RPMI7951 (cell line): ENCODE data around the gene UNC45A. TPM values are rescaled to one million over a fixed set of nuclear protein-coding genes. Genes with fewer than 3 reads are reported as not detected.
"Not testable (repeated sequence)": the region's sequence is repeated elsewhere in the genome, so short reads cannot be mapped to it uniquely, and the experiment has no call there.

Source experiments
- DNase-seq: peaks from one replicate; pipeline ENCODE4 v3.0.0-alpha.2; 2012; ENCODE audit warnings: low read depth
- total RNA-seq: library from RNA; depleted of rRNA; stranded (reverse); fragments of >200 nt; shearing (Covaris generic); gene quantifications from 2 replicates; pipeline ENCODE4 v1.2.3, GENCODE V29; 2014

UNC45A gene
- total RNA-seq, 1 experiment from 2014 or later: 67.2 TPM

GRCh38 chr15:90918034-90918788 lies 16.9 kb upstream of the UNC45A start:
- DNase-seq: no peak

- DNase-seq: no peak
These were observed 16.2 kb upstream of the UNC45A start for GRCh38 chr15:90918835-90919234.

- no peak for DNase-seq
These were observed 13.2 kb upstream of the UNC45A start for GRCh38 chr15:90921887-90922286.

GRCh38 chr15:90922712-90923322 lies 12.3 kb upstream of the UNC45A start:
- DNase-seq: not testable (repeated sequence)

GRCh38 chr15:90924375-90924774 lies 10.7 kb upstream of the UNC45A start:
- no peak for DNase-seq

GRCh38 chr15:90926766-90927165 lies 8.3 kb upstream of the UNC45A start:
- DNase-seq: not testable (repeated sequence)

- DNase-seq: not testable (repeated sequence)
These were observed 7.0 kb upstream of the UNC45A start for GRCh38 chr15:90928106-90928505.

- DNase-seq: no peak
These were observed 5.7 kb upstream of the UNC45A start for GRCh38 chr15:90929246-90930019.

- DNase-seq: no peak
These were observed 4.1 kb upstream of the UNC45A start for GRCh38 chr15:90930861-90931574.

GRCh38 chr15:90931575-90931827 lies 3.6 kb upstream of the UNC45A start:
- DNase-seq: no peak

GRCh38 chr15:90931828-90932659 lies 3.0 kb upstream of the UNC45A start, which contains the start of gene HDDC3:
Gene HDDC3 (minus strand): TSS chr15:90932549. CDS start chr15:90932540, 9 bp downstream.
- peak; percentile 82 for DNase-seq

GRCh38 chr15:90932660-90932991 lies 2.5 kb upstream of the UNC45A start:
- DNase-seq: no peak

- DNase-seq: no peak
These were observed 1.8 kb upstream of the UNC45A start for GRCh38 chr15:90933301-90933700.

GRCh38 chr15:90934256-90934948 lies 683 bp upstream of the UNC45A start:
- peak; percentile 81 for DNase-seq

GRCh38 chr15:90936823-90937222 lies 1.7 kb downstream of the UNC45A start:
- no peak for DNase-seq

- no peak for DNase-seq
These were observed 3.2 kb downstream of the UNC45A start for GRCh38 chr15:90938261-90938660.

- no peak for DNase-seq
These were observed 4.7 kb downstream of the UNC45A start for GRCh38 chr15:90939756-90940155.

GRCh38 chr15:90941038-90941437 lies 6.0 kb downstream of the UNC45A start:
- DNase-seq: no peak

GRCh38 chr15:90942354-90943120 lies 7.5 kb downstream of the UNC45A start:
- no peak for DNase-seq

GRCh38 chr15:90945091-90945490 lies 10.0 kb downstream of the UNC45A start:
- no peak for DNase-seq
